NCI-H2029 treated with DMSO at 0.1 percent for 48 hours (cell line): ENCODE results near the gene UTS2B.
"Not testable (repeated sequence)": the region's sequence is repeated elsewhere in the genome, so short reads cannot be mapped to it uniquely, and the experiment has no call there.

Experiments
- DNase-seq: peaks from one replicate; lab custom pipeline; 2025; lab: John Stamatoyannopoulos, UW

UTS2B gene

GRCh38 chr3:191280111-191280510 lies 50.2 kb downstream of the UTS2B start:
- DNase-seq = no peak

DNA sequence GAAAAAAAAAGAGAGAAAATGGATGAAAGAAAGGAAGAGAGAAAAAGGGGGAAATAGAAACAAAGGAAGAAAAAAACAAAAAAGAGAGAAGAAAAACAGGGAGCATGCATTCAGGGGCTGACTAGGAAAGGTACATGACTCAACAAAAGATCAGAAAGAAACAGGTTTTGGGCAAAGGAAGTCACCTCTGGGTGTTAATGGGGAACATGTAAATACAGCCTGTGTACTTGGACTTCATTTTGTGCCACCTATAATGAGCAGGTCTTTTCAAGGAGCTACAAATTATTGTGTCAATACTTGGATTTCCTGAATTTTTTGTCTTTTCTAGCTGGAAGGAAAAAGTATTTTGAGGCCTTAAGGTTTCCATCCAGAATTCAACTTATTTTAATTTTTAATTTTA lies 54.6 kb downstream of the UTS2B start:
- no peak for DNase-seq

DNA sequence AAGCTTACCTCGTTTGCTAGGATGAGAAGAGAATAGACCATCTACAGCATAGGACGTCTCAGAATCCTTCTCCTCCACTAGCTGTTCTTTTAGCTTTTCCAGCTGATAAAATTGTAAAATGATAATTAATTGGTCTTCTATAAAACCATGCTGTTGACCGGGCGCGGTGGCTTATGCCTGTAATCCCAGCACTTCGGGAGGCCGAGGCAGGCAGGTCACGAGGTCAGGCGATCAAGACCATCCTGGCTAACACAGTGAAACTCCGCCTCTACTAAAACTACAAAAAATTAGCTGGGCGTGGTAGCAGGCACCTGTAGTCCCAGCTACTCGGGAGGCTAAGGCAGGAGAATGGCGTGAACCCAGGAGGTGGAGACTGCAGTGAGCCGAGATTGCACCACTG lies 55.1 kb downstream of the UTS2B start:
- not testable (repeated sequence) for DNase-seq

- no peak for DNase-seq
Observed at GRCh38 chr3:191269289-191270085, 60.8 kb downstream of the UTS2B start.

GRCh38 chr3:191268737-191269136 lies 61.6 kb downstream of the UTS2B start:
- no peak for DNase-seq

DNA sequence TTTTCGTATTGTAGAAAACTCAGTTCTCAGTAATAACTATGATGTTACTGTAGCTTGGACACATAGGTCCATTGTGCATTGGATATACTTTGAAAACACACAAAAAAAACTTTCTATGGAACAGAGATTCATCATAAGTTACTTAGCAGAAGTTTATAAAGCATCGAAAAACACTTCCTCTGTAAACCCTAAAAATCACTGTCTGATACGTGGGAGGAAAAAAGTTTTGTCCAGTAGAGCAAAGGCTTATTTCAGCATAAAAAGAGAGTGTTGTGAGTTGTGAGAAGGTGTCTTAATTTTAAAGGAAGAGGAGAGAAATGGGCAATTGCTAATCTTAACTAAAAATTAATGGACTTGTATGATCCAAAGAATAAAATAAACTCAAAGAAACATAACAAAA lies 66.5 kb downstream of the UTS2B start:
- DNase-seq = no peak

- no peak for DNase-seq
Observed at GRCh38 chr3:191263365-191263764, 67.0 kb downstream of the UTS2B start.

DNA sequence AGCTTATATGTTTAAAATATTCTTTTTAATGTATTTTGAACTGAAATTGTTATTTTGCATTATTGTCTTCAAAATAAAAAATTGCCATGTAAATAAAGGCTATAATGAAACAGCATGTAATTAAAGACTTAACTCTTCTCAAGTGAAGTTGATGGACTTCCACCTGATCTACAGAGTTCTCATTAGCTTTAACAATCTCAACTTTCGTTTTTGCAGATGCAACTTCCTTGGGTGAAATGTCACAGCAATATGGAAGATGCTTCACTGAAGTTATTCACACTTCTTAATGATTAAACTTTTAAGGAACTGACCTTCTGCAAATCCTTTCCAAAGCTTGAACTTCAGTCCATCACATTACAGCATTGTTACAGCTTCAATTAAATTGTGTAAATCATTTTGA lies 67.7 kb downstream of the UTS2B start:
- DNase-seq = no peak

DNA sequence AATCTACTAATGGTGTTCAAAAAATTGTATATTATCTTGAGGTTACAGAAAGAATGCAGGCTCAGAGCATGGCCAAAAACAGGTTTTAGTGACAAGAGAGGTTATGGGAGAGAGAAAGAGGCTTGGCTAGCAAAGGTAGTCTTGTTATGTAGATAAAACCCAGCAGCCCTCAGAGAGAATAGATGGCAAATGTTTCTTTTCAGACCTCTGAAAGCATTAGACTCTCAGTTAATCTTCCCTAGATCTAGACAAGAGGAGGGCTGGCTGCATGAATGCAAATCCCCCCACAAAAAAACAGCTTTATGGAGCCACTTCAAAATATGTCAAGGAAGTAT lies 69.1 kb downstream of the UTS2B start:
- no peak for DNase-seq

GRCh38 chr3:191260431-191261303 lies 69.7 kb downstream of the UTS2B start:
- DNase-seq = no peak

DNA sequence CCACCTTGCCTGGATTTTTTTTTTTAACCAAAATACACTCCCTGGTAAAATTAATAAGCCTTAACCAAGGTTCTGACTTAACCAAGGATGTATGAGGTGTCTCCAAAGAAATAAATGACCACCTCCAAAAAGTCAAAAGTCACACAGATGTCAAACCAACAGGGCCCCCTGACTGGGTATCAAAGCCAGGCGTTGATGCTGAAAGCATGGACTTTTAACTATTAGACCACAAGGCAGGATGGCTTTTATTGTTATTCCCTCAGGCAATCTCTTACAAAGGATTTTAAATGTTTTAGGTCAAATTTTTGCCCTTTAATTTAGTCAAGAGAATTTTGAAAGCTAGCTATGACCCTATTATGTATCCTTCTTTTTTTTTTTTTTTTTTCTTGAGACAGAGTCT lies 70.8 kb downstream of the UTS2B start:
- DNase-seq = no peak

GRCh38 chr3:191257286-191257685 lies 73.0 kb downstream of the UTS2B start:
- DNase-seq = no peak

- no peak for DNase-seq
Observed at GRCh38 chr3:191256405-191256804, 73.9 kb downstream of the UTS2B start.

GRCh38 chr3:191255156-191255555 lies 75.2 kb downstream of the UTS2B start:
- no peak for DNase-seq

DNA sequence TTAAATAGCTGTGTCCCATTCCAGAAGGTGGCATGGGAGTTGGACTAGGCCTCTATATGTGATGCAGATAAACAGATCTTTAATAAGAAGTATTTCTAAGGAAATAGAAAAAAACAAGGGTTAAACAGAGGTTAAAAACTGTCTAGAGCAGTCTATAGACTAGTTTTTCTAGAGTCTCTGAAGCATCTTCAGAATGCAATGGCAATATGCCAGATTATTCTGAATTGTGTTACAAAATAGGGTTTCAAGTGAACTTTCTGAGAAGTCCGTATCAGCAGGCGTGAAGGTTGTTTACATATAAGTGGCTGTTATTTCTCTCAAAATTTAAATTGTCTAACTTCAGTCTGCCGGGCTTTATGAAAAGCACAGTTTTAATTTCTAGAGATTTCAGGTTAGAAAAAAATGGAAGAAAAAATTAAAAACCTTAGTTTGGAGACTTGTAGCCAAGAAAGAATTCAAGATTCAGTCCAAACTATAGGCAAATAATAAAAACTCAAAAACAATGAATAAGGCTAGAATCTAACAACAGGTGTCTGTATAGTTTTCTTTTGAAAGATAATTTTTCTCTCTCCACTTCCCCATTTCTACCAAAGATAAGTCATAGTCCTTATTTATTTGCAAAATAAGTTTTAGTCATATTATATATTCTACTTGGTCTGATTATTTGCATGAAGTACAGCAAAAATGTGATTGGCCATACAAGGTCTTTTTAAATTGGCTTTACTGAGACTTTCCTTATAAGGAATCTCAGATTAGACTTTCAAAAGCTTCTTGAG lies 76.0 kb downstream of the UTS2B start:
- DNase-seq = no peak

- no peak for DNase-seq
Observed at GRCh38 chr3:191253089-191253799, 77.1 kb downstream of the UTS2B start.

GRCh38 chr3:191246630-191247029 lies 83.7 kb downstream of the UTS2B start:
- no peak for DNase-seq

DNA sequence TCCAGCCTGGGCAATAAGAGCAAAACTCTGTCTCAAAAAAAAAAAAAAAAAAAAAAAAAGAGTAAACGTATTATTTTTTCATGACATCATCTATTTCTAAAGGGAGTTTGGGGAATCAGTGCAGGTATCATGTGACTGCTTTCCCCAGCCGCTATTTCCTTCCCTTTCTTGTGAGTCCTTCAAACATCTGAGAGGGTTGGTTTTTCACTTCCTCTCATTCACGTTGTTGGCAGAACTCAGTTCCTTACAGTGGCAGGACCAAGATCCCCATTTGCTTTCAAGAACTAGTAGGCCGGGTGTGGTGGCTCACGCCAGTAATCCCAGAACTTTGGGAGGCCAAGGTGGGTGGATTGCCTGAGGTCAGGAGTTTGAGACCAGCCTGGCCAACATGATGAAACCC lies 84.3 kb downstream of the UTS2B start:
- DNase-seq = not testable (repeated sequence)

DNA sequence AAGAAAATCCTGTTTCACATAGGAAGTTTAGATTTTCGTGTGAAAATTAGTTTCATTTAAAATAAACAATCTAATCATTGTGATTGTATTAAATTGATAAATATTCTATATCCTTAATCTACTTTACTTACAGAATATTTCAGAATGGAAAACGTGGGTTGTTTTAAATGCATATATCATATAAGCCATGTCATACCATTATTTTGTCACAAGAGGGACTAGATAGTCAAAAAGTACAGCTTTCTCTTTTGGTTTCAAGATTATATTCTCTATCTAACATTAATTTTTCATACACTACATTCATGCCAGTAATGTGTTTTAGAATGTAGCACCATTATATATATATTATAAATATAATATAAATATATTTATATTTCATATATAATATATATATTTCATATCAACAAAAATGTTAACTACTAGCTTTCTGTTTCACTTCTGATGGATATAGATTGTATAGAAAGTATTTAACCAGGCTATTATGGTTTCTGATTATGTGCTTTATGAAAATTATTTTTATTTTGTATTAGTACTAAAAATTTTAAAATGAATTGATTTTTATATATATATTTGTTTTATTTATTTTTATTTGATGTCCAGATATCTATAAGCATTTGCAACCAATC lies 86.0 kb downstream of the UTS2B start:
- DNase-seq = peak; percentile 6

GRCh38 chr3:191240486-191240885 lies 89.8 kb downstream of the UTS2B start:
- DNase-seq = no peak

- DNase-seq = no peak
Observed at GRCh38 chr3:191239407-191240031, 90.8 kb downstream of the UTS2B start.
